ENCODE data around the gene ERGIC1.
"Not testable (repeated sequence)": the region's sequence is repeated elsewhere in the genome, so short reads cannot be mapped to it uniquely, and the experiment has no call there.

ERGIC1 gene

GRCh38 chr5:172846249-172846648 is 12.2 kb downstream of the ERGIC1 start:
- H3K4me3 ChIP-seq (ENCODE audit: low read depth, low read length), result no peak overlapping the region

DNA sequence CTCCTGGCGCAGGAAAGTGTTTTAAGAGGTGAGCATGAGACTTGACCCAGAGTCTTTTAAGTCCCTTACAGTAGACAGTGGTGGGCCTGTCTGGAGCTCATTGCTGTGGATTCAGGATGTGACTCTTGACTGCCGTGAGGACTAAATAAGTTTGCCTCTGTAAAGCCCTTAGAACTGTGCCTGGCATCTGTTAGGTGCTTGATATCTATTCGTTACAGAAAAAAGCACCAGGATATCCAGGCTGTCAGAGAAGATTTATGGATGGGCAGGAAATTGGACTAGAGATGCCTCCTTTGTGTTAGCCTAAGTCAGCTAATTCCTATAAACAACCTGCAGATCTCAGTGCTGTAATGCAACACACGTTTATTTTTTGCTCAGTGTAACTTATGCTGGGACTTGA is 12.6 kb downstream of the ERGIC1 start:
- no peak overlapping the region for H3K4me3 ChIP-seq (ENCODE audit: low read depth, low read length)

GRCh38 chr5:172847584-172847983 is 13.5 kb downstream of the ERGIC1 start:
- H3K4me3 ChIP-seq (ENCODE audit: low read depth, low read length), result not testable (repeated sequence)

DNA sequence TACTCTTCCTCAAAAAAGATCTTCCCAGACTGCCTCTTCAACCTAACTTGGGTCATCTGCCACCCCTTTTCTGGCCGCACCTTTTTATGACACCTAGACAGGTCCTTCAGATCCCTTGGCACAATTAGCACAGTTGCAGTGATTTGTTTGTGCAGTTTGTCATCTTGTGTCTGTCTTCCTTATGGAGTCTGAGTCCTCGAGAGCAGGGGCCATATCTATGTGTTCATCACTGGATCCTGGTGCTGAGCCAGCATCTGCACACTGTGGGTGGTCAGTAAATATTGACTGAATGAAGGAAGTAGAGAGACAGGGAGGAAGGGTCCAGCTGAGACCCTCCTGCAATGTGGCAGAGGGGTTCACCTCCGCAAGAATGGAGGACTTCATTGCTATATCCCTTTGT is 14.4 kb downstream of the ERGIC1 start:
- no peak overlapping the region for H3K4me3 ChIP-seq (ENCODE audit: low read depth, low read length)

GRCh38 chr5:172849606-172850453 is 15.8 kb downstream of the ERGIC1 start:
- H3K4me3 ChIP-seq (ENCODE audit: low read depth, low read length), result no peak overlapping the region

- no peak overlapping the region for H3K4me3 ChIP-seq (ENCODE audit: low read depth, low read length)
Observed at GRCh38 chr5:172850454-172850797, 16.4 kb downstream of the ERGIC1 start.

- H3K4me3 ChIP-seq (ENCODE audit: low read depth, low read length), result not testable (repeated sequence)
Observed at GRCh38 chr5:172851254-172851653, 17.2 kb downstream of the ERGIC1 start.

DNA sequence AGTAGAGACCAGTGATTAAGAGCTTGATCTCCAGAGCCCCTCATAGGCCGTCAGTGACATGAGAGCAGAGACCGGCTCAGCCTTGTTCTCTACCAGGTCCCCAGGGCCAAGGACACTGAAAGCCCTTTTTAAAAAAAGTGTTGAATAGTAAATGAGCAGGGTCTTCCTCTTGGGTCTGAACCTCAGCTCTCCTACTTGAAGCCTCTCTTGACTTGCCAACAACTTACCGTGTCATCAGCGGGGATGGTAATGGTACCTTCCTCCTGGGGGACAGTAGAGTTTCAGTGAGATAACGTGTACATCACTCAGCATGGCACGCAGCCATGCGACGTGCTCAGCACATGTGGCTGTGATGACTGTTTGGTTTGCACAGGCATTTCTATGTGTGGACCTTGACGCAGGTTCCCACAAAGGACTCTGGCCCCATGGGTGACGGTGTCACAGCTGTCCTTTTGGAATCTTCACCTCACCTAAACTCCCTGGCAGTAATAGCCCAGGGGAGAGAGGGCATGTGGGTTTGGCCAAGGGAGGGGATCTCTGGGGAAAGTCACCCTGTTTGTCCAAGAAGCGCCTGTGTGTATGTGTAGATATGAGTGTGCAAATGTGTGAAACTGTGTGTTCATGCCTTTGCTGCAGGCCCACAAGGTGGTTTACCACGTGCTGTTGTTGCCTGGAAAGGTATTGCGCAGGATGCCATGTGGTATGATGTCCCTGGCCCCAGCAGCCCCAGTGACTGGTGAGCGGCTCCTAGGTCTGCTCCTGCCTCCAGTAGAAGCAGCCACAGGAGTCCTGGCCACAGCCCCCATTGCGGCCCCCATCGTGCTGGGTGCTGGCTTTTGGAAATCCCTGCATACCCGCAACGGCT is 18.7 kb downstream of the ERGIC1 start:
- no peak overlapping the region for H3K4me3 ChIP-seq (ENCODE audit: low read depth, low read length)

DNA sequence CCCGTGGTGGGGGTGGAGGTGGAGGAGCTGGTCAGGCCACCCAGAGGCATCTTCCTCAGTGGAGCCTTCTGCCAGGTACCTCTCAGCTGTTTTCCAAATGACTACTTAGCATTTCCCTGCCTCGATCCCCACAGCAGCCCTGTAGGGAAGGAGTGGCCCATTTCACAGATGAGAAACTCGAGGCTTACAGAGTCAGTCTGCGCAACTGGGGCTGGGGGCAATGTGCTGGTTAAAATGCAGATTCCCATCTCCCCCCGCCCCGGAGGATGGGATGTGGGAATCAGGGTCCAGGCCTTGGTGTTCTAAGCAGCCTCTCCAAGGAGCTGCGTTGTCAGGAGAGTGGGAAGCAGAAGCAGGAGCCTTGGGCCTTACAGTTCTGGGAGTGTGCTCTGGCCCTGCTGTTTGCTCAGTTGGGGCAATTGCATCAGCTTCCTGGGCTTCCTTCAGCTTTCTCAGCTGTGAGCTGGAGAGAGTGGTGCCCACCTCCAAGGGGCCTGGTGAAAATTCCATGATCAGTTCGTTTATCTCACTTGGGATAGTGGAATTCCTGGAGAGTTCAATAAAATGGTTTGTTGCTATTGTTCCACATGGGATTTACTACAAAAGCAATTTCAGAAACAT is 19.4 kb downstream of the ERGIC1 start:
- no peak overlapping the region for H3K4me3 ChIP-seq (ENCODE audit: low read depth, low read length)

DNA sequence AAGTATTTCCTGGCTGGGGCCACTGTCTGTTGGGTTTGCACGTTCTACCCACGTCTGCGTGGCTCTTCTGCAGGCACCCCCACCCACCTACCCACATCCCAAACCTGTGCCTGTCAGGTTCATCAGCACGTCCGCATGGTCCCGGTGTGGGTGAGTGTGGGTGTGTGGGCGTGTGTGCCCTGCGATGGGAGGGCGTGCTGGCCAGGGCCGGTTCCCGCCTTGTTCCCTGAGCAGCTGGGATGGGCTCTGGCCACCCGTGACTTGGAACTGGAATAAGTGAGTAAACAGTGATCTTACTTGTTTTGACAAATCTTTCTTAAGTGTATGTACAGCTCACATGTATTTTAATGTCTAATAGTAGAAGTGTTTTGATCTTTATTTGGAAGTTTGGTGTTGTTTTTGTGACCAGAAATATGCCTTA is 20.4 kb downstream of the ERGIC1 start:
- H3K4me3 ChIP-seq (ENCODE audit: low read depth, low read length), result no peak overlapping the region

DNA sequence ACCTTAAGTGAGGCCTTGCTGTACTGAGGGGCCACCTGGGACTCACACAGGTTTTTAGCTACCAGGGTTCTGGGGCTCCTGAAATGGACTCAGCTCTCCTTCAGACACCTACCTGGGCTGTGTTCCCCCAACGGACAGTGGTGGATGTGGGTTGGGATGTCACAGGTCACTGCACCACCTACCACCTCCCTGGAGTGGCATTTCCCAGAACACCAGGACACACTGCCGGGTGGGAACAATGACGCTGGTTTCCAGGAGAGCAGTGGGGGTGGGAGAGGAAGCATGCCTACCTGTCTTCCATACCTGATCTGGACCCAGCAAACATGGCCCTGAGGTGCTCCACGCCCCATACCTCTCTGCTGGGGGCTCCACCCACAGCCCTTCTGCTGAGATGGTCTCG is 20.9 kb downstream of the ERGIC1 start:
- H3K4me3 ChIP-seq (ENCODE audit: low read depth, low read length), result no peak overlapping the region

DNA sequence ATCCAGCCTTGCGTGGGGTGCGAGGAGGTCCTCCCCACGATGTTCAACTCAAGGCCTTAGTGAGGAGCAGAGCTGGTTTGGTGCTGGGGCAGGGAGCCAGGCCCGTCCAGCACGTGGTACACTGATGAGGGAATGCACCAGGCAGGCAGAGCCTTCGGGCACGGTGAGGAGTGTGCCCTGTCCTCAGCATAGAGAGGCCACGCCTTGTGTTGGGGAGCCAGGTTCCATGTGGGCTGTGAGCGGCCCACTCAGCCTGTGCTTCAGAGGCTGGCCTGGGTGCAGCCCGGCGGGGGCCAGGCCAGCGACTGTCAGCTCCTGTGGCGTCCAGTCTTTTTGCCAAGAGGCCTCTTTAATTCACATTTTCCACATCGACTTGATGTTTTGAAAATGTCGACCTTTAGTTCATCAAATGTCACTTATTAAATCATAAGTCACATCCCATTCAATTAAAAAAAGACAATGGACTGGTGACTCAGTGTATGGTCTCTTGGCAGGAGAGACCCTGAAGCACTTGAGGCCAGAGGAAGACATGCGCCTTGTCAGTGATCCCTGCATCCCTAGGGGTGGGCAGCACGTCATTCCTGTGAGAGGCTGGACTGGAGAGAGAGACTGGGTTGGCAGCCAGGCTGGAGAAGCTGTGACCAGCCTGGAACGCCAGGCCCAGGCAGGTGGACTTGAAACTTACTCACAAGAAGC is 21.7 kb downstream of the ERGIC1 start:
- H3K4me3 ChIP-seq (ENCODE audit: low read depth, low read length), result no peak overlapping the region

DNA sequence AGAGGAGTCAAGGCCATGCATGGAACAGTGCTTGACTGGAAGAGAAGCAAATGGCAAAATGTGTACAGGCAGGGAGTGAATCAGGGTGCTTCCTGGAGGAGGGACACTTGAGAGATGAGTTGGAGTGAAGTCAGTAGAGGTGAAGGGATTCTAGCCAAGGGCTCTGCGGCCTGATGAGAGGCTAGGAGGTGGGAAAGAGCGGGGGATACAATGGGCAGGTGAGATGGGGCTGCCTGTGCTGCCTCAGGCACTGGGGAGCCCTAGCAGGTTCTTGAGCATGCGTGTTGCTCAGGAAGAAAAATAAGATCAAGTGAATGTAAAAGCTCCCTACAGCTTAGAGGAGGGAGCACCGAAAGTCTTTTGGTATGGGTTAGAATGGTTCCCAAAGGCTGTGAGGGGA is 22.3 kb downstream of the ERGIC1 start:
- H3K4me3 ChIP-seq (ENCODE audit: low read depth, low read length), result no peak overlapping the region

- H3K4me3 ChIP-seq (ENCODE audit: low read depth, low read length), result no peak overlapping the region
Observed at GRCh38 chr5:172857982-172858381, 23.9 kb downstream of the ERGIC1 start.

- no peak overlapping the region for H3K4me3 ChIP-seq (ENCODE audit: low read depth, low read length)
Observed at GRCh38 chr5:172858511-172858989, 24.5 kb downstream of the ERGIC1 start.

DNA sequence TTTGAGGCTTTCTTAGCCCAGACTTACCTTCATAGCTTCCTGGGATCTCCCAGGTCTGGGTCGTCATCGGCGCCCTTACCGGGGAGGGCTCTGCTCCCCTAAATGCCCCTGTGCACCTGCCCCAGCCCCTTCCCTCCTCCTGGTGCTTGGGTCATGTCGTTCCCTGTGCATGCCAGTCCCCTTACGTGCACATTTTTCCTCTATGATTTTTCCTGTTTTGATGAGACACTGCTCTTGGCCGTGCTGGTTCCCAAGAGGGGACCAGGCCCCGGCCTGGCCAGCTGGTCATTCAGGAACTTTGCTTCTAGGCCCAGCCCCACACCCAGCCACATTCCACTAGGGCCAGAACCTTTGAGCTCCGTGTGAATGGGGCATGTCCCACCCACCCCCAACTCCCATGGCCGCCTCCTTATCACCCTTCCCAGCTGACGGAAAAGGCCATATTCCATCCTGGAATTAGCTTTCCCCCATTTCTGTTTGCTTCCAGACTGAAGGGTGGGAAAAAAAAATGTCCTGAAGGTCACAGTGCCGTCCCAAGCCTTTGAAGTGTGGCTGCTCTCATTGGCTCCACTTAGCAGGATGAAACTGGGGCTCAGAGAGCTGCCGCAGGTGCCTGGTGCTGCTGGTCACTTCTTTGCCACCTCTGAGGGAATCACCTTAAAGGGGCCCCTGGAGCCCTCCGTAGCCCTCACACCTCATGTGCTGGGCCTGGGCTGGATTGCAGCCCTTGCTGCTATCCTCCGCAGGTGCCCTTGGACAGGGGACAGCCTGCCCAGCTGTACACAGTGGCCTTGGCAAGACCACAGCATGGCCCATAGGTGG is 25.1 kb downstream of the ERGIC1 start:
- no peak overlapping the region for H3K4me3 ChIP-seq (ENCODE audit: low read depth, low read length)

DNA sequence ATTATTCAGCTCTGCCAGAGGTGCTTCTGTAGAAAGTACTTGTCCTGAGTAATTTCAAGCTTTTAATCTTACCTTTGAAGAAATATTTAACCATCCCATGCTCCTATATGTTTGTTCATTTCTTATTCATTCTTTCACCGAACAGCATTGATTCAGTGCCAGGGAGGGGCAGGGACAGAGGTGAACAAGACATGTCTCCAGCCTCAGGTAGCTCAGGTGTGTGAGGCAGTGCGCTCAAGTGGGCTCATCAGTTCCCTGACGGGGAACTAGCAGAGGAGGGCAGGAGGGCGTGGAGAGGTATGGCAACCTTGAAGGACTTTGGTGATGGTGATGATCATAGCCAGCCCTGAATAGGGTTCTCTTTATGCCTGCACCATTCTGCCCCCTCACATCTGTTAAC is 25.9 kb downstream of the ERGIC1 start:
- H3K4me3 ChIP-seq (ENCODE audit: low read depth, low read length), result no peak overlapping the region

DNA sequence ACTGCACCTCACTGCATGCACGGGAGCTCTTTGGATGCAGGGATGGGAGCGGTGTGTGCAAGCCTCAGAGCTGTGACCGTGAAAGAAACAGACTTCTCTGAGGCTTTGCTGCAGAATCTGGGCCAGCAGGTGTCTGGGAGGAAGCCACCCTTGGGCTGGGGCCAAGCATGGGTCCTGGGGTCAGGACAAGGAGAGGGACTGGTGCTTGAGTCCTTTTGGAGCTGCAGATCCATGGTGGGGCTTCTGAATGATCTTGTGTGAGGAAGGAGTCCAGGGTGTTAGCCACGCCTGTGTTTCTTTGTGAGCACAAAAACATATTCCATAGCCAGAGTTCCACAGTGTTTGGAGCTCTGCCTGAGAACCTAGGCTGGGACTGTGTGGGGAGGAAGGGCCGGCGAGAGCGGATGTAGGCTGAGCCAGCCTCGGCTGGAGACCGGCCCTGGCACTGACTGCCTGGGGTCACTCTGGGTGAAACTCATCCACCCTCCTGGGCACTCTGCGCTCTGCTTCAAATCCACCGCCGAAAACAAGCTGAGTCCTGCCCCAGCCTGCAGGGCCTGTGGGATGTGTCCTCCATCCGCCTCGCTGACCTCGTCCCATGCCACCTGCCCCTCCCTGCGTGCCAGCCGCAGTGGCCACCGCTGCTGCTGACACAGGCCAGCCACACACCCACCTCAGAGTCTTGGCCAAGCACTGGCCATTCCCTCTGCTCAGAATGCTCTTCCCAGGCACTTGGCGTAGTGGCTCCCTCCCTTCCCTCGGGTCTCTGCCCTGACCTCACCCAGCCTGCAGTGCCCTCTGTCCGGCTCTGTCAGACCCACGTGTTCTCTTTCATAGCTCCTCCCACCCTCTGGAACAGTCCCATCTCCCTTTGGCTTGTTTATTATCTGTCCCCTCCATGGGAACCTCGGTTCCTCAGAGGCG is 26.7 kb downstream of the ERGIC1 start:
- H3K4me3 ChIP-seq (ENCODE audit: low read depth, low read length), result no peak overlapping the region

DNA sequence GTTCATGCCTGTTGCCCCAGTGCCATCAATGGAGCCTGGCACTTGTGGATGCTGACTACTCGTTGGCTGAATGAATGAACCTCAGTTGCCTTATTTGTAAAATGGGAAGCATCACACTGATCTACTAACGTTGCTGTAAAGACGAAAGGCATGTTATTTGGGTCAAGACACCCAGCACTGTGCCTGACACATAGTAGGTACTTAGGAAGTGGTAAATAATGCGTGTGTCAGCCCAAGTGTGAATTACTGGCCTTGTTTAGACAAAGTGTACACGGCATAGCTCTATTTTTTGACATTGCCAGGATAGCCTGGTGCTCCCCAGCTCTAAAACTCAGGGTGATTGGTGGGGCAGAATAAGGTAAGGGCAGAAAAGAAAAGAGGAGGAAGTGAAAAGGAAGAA is 27.4 kb downstream of the ERGIC1 start:
- no peak overlapping the region for H3K4me3 ChIP-seq (ENCODE audit: low read depth, low read length)

Data from iPS-11a (cell line).